Astrocyte (in vitro differentiated cells and primary cell): ENCODE measurements around the gene OTOP3. TPM values are rescaled to one million over a fixed set of nuclear protein-coding genes. Genes with fewer than 3 reads are reported as not detected.

ENCODE experiments used
- DNase-seq: peaks from one replicate; pipeline ENCODE4 v3.0.0-alpha.2; 2010; ENCODE audit warnings: low read depth
- FAIRE-seq: peaks from 2 replicates; lab custom pipeline; 2011; peaks lifted over from hg19 to GRCh38; lab: Jason Lieb, UNC
- H2AFZ ChIP-seq: 2 replicates; pipeline ENCODE4 v1.6.0; 2012; ENCODE audit warnings: low read depth, low read length, inconsistent platforms
- H3K27ac ChIP-seq: 2 replicates; pipeline ENCODE4 v1.5.1; 2011; ENCODE audit warnings: low read depth, low read length, inconsistent platforms
- H3K27me3 ChIP-seq: 2 replicates; pipeline ENCODE4 v1.6.0; 2011; ENCODE audit warnings: low read length, inconsistent platforms; ENCODE audit not compliant: insufficient read depth
- H3K36me3 ChIP-seq: 2 replicates; pipeline ENCODE4 v1.5.1; 2011; ENCODE audit warnings: low read length, inconsistent platforms; ENCODE audit not compliant: insufficient read depth
- H3K4me1 ChIP-seq: 2 replicates; pipeline ENCODE4 v1.5.1; 2011; ENCODE audit warnings: low read length, inconsistent platforms; ENCODE audit not compliant: insufficient read depth
- H3K4me2 ChIP-seq: 2 replicates; pipeline ENCODE4 v1.6.0; 2012; ENCODE audit warnings: low read length, inconsistent platforms
- H3K4me3 ChIP-seq: 2 replicates; pipeline ENCODE4 v1.5.1; 2011; ENCODE audit warnings: low read depth, mild to moderate bottlenecking, low read length, inconsistent platforms; ENCODE audit not compliant: insufficient read depth
- H3K79me2 ChIP-seq: 2 replicates; pipeline ENCODE4 v1.6.0; 2012; ENCODE audit warnings: mild to moderate bottlenecking, low read length, inconsistent platforms; ENCODE audit not compliant: insufficient read depth
- H3K9ac ChIP-seq: 2 replicates; pipeline ENCODE4 v1.6.0; 2012; ENCODE audit warnings: mild to moderate bottlenecking, low read length, inconsistent platforms
- H3K9me3 ChIP-seq: 2 replicates; pipeline ENCODE4 v1.5.1; 2012; ENCODE audit warnings: low read depth, mild to moderate bottlenecking, low read length, inconsistent platforms; ENCODE audit not compliant: insufficient read depth
- H4K20me1 ChIP-seq: 2 replicates; pipeline ENCODE4 v1.6.0; 2012; ENCODE audit warnings: low read length, inconsistent platforms; ENCODE audit not compliant: insufficient read depth
- H3K27ac Mint-ChIP-seq: one replicate; pipeline ENCODE4 v1.8.0; 2021; ENCODE audit warnings: mild to moderate bottlenecking, mixed read lengths; ENCODE audit not compliant: unreplicated experiment
- H3K27me3 Mint-ChIP-seq: one replicate; pipeline ENCODE4 v1.8.0; 2021; ENCODE audit warnings: low read depth, mixed read lengths; ENCODE audit not compliant: unreplicated experiment
- H3K36me3 Mint-ChIP-seq: one replicate; pipeline ENCODE4 v1.8.0; 2021; ENCODE audit warnings: low read depth, mixed read lengths; ENCODE audit not compliant: unreplicated experiment
- H3K4me1 Mint-ChIP-seq: one replicate; pipeline ENCODE4 v1.8.0; 2021; ENCODE audit warnings: low read depth, mixed read lengths; ENCODE audit not compliant: unreplicated experiment
- H3K4me3 Mint-ChIP-seq: one replicate; pipeline ENCODE4 v1.8.0; 2021; ENCODE audit warnings: mild to moderate bottlenecking, moderate library complexity, mixed read lengths; ENCODE audit not compliant: unreplicated experiment
- H3K9me3 Mint-ChIP-seq: one replicate; pipeline ENCODE4 v1.8.0; 2021; ENCODE audit warnings: mild to moderate bottlenecking, mixed read lengths; ENCODE audit not compliant: unreplicated experiment
- CTCF ChIP-seq: IDR thresholded peaks from 2 replicates; pipeline ENCODE4 v1.5.1; 2011; ENCODE audit warnings: low read depth, mild to moderate bottlenecking, inconsistent platforms, low read length, moderate library complexity; ENCODE audit not compliant: insufficient read depth
- EZH2 ChIP-seq: IDR thresholded peaks from 2 replicates; pipeline ENCODE4 v1.6.1; 2012; ENCODE audit warnings: mild to moderate bottlenecking, low read length, inconsistent platforms; ENCODE audit not compliant: insufficient read depth
- total RNA-seq: library from RNA; stranded (reverse); gene quantifications from 2 replicates; pipeline ENCODE4 v1.2.1, GENCODE V29; 2021

Gene OTOP3
- total RNA-seq, 1 donor from 2014 or later, result not detected

DNA sequence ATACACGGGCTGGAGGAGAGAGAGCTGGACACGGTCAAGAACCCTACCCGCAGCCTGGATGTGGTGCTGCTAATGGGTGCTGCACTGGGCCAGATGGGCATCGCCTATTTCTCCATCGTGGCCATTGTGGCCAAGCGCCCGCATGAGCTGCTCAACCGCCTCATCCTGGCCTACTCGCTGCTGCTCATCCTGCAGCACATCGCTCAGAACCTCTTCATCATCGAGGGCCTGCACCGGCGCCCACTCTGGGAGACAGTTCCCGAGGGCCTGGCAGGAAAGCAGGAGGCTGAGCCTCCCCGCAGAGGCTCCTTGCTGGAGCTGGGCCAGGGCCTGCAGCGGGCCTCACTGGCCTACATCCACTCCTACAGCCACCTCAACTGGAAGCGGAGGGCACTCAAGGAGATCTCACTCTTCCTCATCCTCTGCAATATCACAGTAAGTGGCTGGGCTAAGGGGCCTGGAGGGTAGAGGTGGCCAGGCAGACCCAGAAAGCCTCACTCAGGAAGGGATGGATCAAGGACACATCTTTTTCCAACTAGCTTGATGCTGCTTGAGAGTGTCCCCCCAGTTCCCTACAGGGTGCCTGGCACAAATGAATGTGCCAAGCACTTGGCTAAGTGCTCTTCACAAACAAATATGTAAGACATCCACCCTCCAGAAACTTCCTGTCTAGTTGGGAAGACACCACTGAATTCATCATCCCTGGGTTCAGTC is 11.5 kb downstream of the OTOP3 start:
- Histone ChIP-seq H3K4me3 (no peak overlapping the region), H3K36me3 (no peaks in the 10 kb centered on the region), H3K9me3 (no peaks in the 10 kb centered on the region), H3K9ac (no peak overlapping the region), H3K79me2 (no peaks in the 10 kb centered on the region), H4K20me1 (no peaks in the 10 kb centered on the region), H3K27ac (no peak overlapping the region), H3K27me3 (peaks cover 14% of the 10 kb centered on the region), H3K4me2 (no peak overlapping the region), H3K4me1 (no peaks in the 10 kb centered on the region), H2AFZ (no peak overlapping the region)
- TF ChIP-seq EZH2 (no peak), CTCF (no peak)
- Mint-ChIP-seq H3K27ac (no peak overlapping the region), H3K4me3 (no peak overlapping the region), H3K4me1 (no peaks in the 10 kb centered on the region), H3K36me3 (peaks cover 2% of the 10 kb centered on the region), H3K27me3 (peaks cover 54% of the 10 kb centered on the region), H3K9me3 (no peaks in the 10 kb centered on the region)
- FAIRE-seq (no peak), DNase-seq (no peak)

DNA sequence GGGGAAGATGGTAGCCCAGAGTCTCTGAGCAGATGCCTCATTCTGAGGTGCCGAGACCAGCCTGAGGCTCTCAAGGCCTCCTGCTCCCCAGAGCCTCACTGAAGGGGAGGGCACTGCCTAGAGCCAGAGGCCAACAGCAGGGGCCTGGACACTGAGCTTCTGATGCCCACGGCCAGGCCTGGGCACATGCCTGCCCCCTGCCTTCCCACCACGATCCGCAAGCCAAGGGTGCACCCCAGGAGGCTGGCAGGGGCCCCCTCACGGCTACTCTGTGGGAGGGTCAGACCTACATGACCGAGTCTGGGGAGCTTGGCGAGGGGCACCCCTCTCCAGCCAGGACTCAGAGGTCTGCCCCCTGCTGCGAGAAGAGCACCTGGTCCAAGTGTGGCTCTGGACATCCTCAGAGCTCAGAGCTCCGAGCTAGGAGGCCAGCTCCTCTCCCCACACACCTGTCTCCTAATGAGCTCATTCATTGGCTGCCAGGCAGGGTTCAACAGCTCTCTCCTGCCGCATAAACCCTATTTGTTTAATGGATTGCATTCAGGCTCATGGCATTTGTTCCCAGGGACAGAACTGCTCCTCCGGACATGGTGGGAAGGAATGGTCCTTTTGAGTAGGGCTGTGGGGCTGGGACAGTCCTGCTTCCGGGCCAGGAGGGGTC is 13.9 kb downstream of the OTOP3 start:
- peaks cover 8% of the 10 kb centered on the region for H3K27me3 ChIP-seq
- H3K27ac Mint-ChIP-seq, result no peak overlapping the region
- H3K36me3 Mint-ChIP-seq, result peaks cover 2% of the 10 kb centered on the region
- peaks cover 46% of the 10 kb centered on the region for H3K27me3 Mint-ChIP-seq
- no peak overlapping the region for H3K27ac ChIP-seq
- TF ChIP-seq EZH2, result no peak
- TF ChIP-seq CTCF, result no peak
- FAIRE-seq, result no peak
- no peak overlapping the region for H3K9ac ChIP-seq
- H3K36me3 ChIP-seq, result no peaks in the 10 kb centered on the region
- no peaks in the 10 kb centered on the region for H3K9me3 Mint-ChIP-seq
- H2AFZ ChIP-seq, result no peak overlapping the region
- H3K9me3 ChIP-seq, result no peaks in the 10 kb centered on the region
- no peak overlapping the region for H3K4me2 ChIP-seq
- H3K4me1 Mint-ChIP-seq, result no peaks in the 10 kb centered on the region
- DNase-seq, result no peak
- H3K4me3 ChIP-seq, result no peak overlapping the region
- no peaks in the 10 kb centered on the region for H4K20me1 ChIP-seq
- no peaks in the 10 kb centered on the region for H3K79me2 ChIP-seq
- no peaks in the 10 kb centered on the region for H3K4me1 ChIP-seq
- no peak overlapping the region for H3K4me3 Mint-ChIP-seq

DNA sequence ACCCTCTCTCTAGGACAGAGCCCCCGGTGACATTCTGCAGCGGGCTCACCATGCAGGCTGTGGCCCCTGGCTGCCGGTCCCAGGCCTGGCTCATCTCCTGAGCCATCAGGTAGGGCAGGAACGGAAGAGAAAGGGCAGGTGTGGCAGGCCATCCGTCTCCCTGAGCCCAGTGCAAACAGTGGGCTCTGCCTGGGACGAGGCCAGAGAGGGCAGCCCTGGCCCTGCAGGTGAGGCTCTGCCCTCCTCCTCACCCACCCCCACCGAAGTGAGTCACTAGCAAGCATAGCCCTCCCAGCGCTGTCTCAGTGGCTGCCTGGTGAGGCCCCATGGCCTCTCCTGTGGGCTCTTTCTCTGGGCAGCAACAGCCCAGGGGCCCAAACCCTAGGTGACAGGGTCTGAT is 14.5 kb downstream of the OTOP3 start:
- Histone ChIP-seq H2AFZ (no peak overlapping the region), H4K20me1 (no peaks in the 10 kb centered on the region), H3K27me3 (peaks cover 4% of the 10 kb centered on the region), H3K9me3 (no peaks in the 10 kb centered on the region), H3K27ac (no peak overlapping the region), H3K4me1 (no peaks in the 10 kb centered on the region), H3K36me3 (no peaks in the 10 kb centered on the region), H3K79me2 (no peaks in the 10 kb centered on the region), H3K4me3 (no peak overlapping the region), H3K9ac (no peak overlapping the region), H3K4me2 (no peak overlapping the region)
- FAIRE-seq (no peak), DNase-seq (no peak)
- no peak for TF ChIP-seq CTCF
- TF ChIP-seq EZH2, result no peak
- H3K4me3 Mint-ChIP-seq, result no peak overlapping the region
- peaks cover 45% of the 10 kb centered on the region for H3K27me3 Mint-ChIP-seq
- peaks cover 2% of the 10 kb centered on the region for H3K36me3 Mint-ChIP-seq
- no peaks in the 10 kb centered on the region for H3K9me3 Mint-ChIP-seq
- H3K4me1 Mint-ChIP-seq, result no peaks in the 10 kb centered on the region
- H3K27ac Mint-ChIP-seq, result no peak overlapping the region
